ENCODE measurements around the gene ADH1C. TPM values are rescaled to one million over a fixed set of nuclear protein-coding genes. Genes with fewer than 3 reads are reported as not detected.

Gene ADH1C
- total and polyA plus RNA-seq, 8 donors: 1.2 to 26.4 (median 22.1) TPM

DNA sequence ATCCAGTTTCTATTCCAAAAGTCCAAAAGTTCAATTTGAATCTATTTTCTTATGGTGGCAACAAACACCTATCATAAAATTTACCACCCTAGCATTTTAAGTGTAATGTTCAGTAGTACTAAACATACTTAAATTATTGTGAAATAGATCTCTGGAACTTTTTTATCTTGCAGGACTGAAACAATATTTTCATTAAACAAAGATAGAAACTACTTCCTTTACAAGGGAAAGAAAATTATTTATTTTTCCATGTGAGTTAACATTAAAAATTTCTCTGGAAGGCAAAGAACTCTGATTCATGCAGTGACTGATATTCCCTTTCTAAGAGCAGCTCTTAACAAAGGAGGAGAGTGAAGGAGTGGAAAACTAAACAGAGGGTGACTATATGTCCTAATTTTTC lies 42.4 kb upstream of the ADH1C start:
- ATAC-seq (peak; percentile 87), DNase-seq (no peak)
- Histone ChIP-seq H3K9me3 (peaks cover 0 to 17% of the 10 kb centered on the region in 2 donors), H3K27ac (peak overlapping the region; percentile 33 to 80), H3K4me3 (no peak overlapping the region), H3K4me1 (peaks cover 0 to 8% of the 10 kb centered on the region in 2 donors), H3K36me3 (no peaks in the 10 kb centered on the region), H3K27me3 (no peaks in the 10 kb centered on the region)
- TF ChIP-seq, protein P1, sequence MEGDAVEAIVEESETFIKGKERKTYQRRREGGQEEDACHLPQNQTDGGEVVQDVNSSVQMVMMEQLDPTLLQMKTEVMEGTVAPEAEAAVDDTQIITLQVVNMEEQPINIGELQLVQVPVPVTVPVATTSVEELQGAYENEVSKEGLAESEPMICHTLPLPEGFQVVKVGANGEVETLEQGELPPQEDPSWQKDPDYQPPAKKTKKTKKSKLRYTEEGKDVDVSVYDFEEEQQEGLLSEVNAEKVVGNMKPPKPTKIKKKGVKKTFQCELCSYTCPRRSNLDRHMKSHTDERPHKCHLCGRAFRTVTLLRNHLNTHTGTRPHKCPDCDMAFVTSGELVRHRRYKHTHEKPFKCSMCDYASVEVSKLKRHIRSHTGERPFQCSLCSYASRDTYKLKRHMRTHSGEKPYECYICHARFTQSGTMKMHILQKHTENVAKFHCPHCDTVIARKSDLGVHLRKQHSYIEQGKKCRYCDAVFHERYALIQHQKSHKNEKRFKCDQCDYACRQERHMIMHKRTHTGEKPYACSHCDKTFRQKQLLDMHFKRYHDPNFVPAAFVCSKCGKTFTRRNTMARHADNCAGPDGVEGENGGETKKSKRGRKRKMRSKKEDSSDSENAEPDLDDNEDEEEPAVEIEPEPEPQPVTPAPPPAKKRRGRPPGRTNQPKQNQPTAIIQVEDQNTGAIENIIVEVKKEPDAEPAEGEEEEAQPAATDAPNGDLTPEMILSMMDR (IDR thresholded peaks at IDR 0.05): no peak
- intact Hi-C loops (cut with DNase I): no loop called here

DNA sequence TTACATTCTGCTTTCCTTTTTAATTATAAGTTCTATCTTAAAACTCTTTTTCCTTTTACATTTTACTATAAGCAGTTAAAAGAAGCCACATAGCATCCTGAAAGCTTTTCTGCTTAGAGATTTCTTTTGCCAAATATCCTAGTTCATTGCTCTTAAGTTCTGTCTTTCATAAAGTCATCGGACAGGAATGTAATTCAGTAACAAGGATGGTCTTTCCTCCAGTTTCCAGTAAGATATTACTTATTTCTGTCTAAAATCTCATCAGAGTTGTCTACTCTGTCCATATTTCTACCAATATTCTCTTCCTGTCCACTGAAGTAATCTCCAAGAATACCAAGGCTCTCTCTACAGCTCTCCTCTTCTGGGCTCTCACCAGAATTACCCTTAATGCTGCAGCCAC lies 37.5 kb upstream of the ADH1C start:
- H3K27me3 ChIP-seq: no peaks in the 10 kb centered on the region
- H3K9me3 ChIP-seq: peaks cover 0 to 19% of the 10 kb centered on the region in 2 donors
- H3K36me3 ChIP-seq: no peaks in the 10 kb centered on the region
- H3K4me3 ChIP-seq: no peak overlapping the region
- no peaks in the 10 kb centered on the region for H3K4me1 ChIP-seq
- peak; percentile 34 for ATAC-seq
- peak overlapping the region in 1 of 2 donors; percentile 24 for H3K27ac ChIP-seq
- intact Hi-C loops (cut with DNase I): no loop called here
- DNase-seq: no peak
- TF ChIP-seq, protein P1 (IDR thresholded peaks at IDR 0.05): no peak

DNA sequence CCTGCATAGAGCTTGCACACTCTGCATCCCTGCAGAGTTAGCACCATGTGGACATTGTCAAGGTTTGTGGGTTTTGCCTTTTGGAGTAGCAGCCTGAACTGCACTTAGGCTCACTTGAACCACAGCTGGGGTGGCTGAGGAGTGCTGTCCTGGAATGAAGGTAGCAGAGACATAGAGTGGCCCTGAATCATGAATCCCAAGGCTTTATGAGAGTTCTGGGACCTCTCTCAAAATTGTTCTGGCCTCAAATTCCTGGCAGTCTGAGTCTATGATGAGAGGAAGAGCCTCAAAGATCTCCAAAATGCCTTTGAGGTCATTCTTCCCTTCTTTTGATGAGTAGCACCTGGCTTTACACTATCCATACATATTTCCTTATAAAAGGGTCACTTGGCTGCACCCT lies 37.1 kb upstream of the ADH1C start:
- no peaks in the 10 kb centered on the region for H3K4me1 ChIP-seq
- DNase-seq (no peak), ATAC-seq (no peak)
- H3K27ac ChIP-seq: peak overlapping the region in 1 of 2 donors; percentile 24
- no peaks in the 10 kb centered on the region for H3K27me3 ChIP-seq
- H3K36me3 ChIP-seq: no peaks in the 10 kb centered on the region
- peaks cover 0 to 19% of the 10 kb centered on the region in 2 donors for H3K9me3 ChIP-seq
- no peak overlapping the region for H3K4me3 ChIP-seq
- TF ChIP-seq, protein P1 (IDR thresholded peaks at IDR 0.05): no peak
- intact Hi-C loops (cut with DNase I): no loop called here

DNA sequence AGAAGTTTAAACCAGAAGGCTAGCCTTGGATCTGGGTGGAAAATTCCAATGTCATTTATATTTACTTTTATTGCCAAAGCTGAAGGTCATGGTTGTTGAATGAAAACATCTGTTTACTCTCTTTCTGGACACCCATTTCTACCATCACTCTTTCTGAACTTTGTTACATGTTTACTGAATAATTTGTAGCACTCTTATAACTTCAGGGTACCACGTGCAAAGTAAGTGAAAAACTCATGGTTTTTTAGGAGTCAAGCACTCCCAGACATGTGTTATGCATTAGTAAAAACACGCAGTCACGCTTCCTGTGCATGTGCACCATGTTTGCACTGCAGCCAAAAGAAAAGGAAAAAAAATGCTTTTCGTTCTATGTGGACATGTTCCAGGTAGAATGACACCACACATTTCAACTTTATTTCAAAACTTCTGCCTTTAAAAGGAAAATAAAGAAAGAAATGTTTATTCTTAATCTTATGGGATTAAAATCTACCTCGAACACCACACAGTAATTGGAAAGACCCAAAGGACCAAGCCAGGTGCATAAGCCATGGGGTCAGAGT lies 31.4 kb upstream of the ADH1C start:
- no peaks in the 10 kb centered on the region for H3K27me3 ChIP-seq
- no peak overlapping the region for H3K4me3 ChIP-seq
- no peaks in the 10 kb centered on the region for H3K36me3 ChIP-seq
- TF ChIP-seq, protein P1 (IDR thresholded peaks at IDR 0.05): no peak
- no peaks in the 10 kb centered on the region for H3K4me1 ChIP-seq
- peaks cover 0 to 4% of the 10 kb centered on the region in 2 donors for H3K9me3 ChIP-seq
- ATAC-seq (peak; percentile 69), DNase-seq (peak in 2 of 4 donors; percentile 76 to 83)
- peak overlapping the region; percentile 19 to 67 for H3K27ac ChIP-seq
- intact Hi-C loops (cut with DNase I): no loop called here

DNA sequence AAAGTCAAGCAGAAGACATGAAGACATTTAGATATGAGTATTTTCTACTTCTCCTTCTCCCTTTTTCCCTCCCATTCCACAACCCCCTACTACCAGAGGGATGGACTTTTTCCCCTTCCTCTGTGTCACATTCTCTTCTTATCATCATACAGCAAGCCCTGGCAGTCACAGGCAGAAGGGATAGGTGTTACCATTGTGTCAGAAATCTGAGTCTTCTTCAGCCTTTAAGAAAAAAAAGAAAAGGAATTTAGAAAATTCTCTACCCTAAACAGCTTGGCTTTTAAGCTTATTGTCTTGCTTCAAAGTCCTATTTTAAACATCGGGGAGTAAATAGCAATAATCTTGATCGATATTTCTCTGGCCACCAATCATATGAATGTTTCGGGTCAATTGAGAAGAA lies 30.9 kb upstream of the ADH1C start:
- H3K27ac ChIP-seq: peak overlapping the region; percentile 35 to 67
- H3K27me3 ChIP-seq: no peaks in the 10 kb centered on the region
- ATAC-seq (no peak), DNase-seq (no peak)
- peaks cover 0 to 5% of the 10 kb centered on the region in 2 donors for H3K9me3 ChIP-seq
- H3K4me1 ChIP-seq: no peaks in the 10 kb centered on the region
- no peaks in the 10 kb centered on the region for H3K36me3 ChIP-seq
- TF ChIP-seq, protein P1 (IDR thresholded peaks at IDR 0.05): no peak
- no peak overlapping the region for H3K4me3 ChIP-seq
- intact Hi-C loops (cut with DNase I): no loop called here

Measured in left lung (tissue), 10 donors.